ENCODE measurements around the gene ACSM5.
"Not testable (repeated sequence)": the region's sequence is repeated elsewhere in the genome, so short reads cannot be mapped to it uniquely, and the experiment has no call there.

Gene ACSM5

GRCh38 chr16:20410121-20410723, 888 bp downstream of the ACSM5 start:
- no peak for DNase-seq (ENCODE audit: low spot score in 2 of 2)
- no peak overlapping the region for H3K4me3 ChIP-seq

GRCh38 chr16:20411055-20411454, 1.7 kb downstream of the ACSM5 start:
- in situ Hi-C loops (cut with MboI; ENCODE audit: low sequenced_read_pairs) = no loop called here
- no peaks in the 10 kb centered on the region for H3K27me3 ChIP-seq (ENCODE audit: low read depth)
- no peak for DNase-seq (ENCODE audit: low spot score in 2 of 2)
- no peaks in the 10 kb centered on the region for H3K9me3 ChIP-seq
- H3K4me1 ChIP-seq = no peaks in the 10 kb centered on the region
- no peak overlapping the region for H3K4me3 ChIP-seq
- H3K36me3 ChIP-seq (replicated peaks) = no peaks in the 10 kb centered on the region

More at GRCh38 chr16:20410121-20410723, 888 bp downstream of the ACSM5 start:
- no peaks in the 10 kb centered on the region for H3K27me3 ChIP-seq (ENCODE audit: low read depth)
- in situ Hi-C loops (cut with MboI; ENCODE audit: low sequenced_read_pairs) = no loop called here
- H3K4me1 ChIP-seq = no peaks in the 10 kb centered on the region
- H3K36me3 ChIP-seq (replicated peaks) = no peaks in the 10 kb centered on the region
- no peaks in the 10 kb centered on the region for H3K9me3 ChIP-seq

- no peaks in the 10 kb centered on the region for H3K4me1 ChIP-seq
- no peaks in the 10 kb centered on the region for H3K36me3 ChIP-seq (replicated peaks)
- no peak overlapping the region for H3K4me3 ChIP-seq
- no peaks in the 10 kb centered on the region for H3K27me3 ChIP-seq (ENCODE audit: low read depth)
- no peaks in the 10 kb centered on the region for H3K9me3 ChIP-seq
- in situ Hi-C loops (cut with MboI; ENCODE audit: low sequenced_read_pairs) = no loop called here
- DNase-seq (ENCODE audit: low spot score in 2 of 2) = no peak
Measured at GRCh38 chr16:20415541-20415940, 6.2 kb downstream of the ACSM5 start.

- H3K9me3 ChIP-seq; H3K27me3 ChIP-seq (ENCODE audit: low read depth); H3K36me3 ChIP-seq (replicated peaks); H3K4me3 ChIP-seq; DNase-seq (ENCODE audit: low spot score in 2 of 2); in situ Hi-C loops (cut with MboI; ENCODE audit: low sequenced_read_pairs); H3K4me1 ChIP-seq: not testable (repeated sequence)
Measured at GRCh38 chr16:20419093-20419492, 9.8 kb downstream of the ACSM5 start.

GRCh38 chr16:20421748-20422147, 12.4 kb downstream of the ACSM5 start:
- in situ Hi-C loops (cut with MboI; ENCODE audit: low sequenced_read_pairs); DNase-seq (ENCODE audit: low spot score in 2 of 2); H3K36me3 ChIP-seq (replicated peaks); H3K4me3 ChIP-seq; H3K9me3 ChIP-seq; H3K4me1 ChIP-seq; H3K27me3 ChIP-seq (ENCODE audit: low read depth): not testable (repeated sequence)

- in situ Hi-C loops (cut with MboI; ENCODE audit: low sequenced_read_pairs); H3K36me3 ChIP-seq (replicated peaks); H3K4me1 ChIP-seq; H3K27me3 ChIP-seq (ENCODE audit: low read depth); DNase-seq (ENCODE audit: low spot score in 2 of 2); H3K4me3 ChIP-seq; H3K9me3 ChIP-seq: not testable (repeated sequence)
Measured at GRCh38 chr16:20423772-20424128, 14.4 kb downstream of the ACSM5 start.

- H3K9me3 ChIP-seq = no peaks in the 10 kb centered on the region
- H3K4me3 ChIP-seq = no peak overlapping the region
- H3K4me1 ChIP-seq = no peaks in the 10 kb centered on the region
- no peak for DNase-seq (ENCODE audit: low spot score in 2 of 2)
- in situ Hi-C loops (cut with MboI; ENCODE audit: low sequenced_read_pairs) = no loop called here
- no peaks in the 10 kb centered on the region for H3K27me3 ChIP-seq (ENCODE audit: low read depth)
- H3K36me3 ChIP-seq (replicated peaks) = no peaks in the 10 kb centered on the region
Measured at GRCh38 chr16:20424129-20424866, 15.0 kb downstream of the ACSM5 start.

GRCh38 chr16:20427401-20427797, 18.1 kb downstream of the ACSM5 start:
- H3K9me3 ChIP-seq; H3K36me3 ChIP-seq (replicated peaks); H3K4me1 ChIP-seq; in situ Hi-C loops (cut with MboI; ENCODE audit: low sequenced_read_pairs); H3K27me3 ChIP-seq (ENCODE audit: low read depth); H3K4me3 ChIP-seq; DNase-seq (ENCODE audit: low spot score in 2 of 2): not testable (repeated sequence)

- H3K4me3 ChIP-seq; H3K36me3 ChIP-seq (replicated peaks); H3K9me3 ChIP-seq; H3K4me1 ChIP-seq; in situ Hi-C loops (cut with MboI; ENCODE audit: low sequenced_read_pairs); H3K27me3 ChIP-seq (ENCODE audit: low read depth); DNase-seq (ENCODE audit: low spot score in 2 of 2): not testable (repeated sequence)
Measured at GRCh38 chr16:20429499-20429898, 20.2 kb downstream of the ACSM5 start.

- in situ Hi-C loops (cut with MboI; ENCODE audit: low sequenced_read_pairs) = not testable (repeated sequence)
Measured at GRCh38 chr16:20430480-20430879, 21.1 kb downstream of the ACSM5 start.

GRCh38 chr16:20430948-20431347, 21.6 kb downstream of the ACSM5 start:
- Histone ChIP-seq H3K4me3 (no peak overlapping the region), H3K4me1 (no peaks in the 10 kb centered on the region), H3K9me3 (no peaks in the 10 kb centered on the region), H3K27me3 (ENCODE audit: low read depth) (no peaks in the 10 kb centered on the region), H3K36me3 (replicated peaks) (no peaks in the 10 kb centered on the region)
- in situ Hi-C loops (cut with MboI; ENCODE audit: low sequenced_read_pairs) = no loop called here
- DNase-seq (ENCODE audit: low spot score in 2 of 2) = no peak

More at GRCh38 chr16:20430480-20430879, 21.1 kb downstream of the ACSM5 start:
- not testable (repeated sequence) for H3K27me3 ChIP-seq (ENCODE audit: low read depth); H3K4me3 ChIP-seq; DNase-seq (ENCODE audit: low spot score in 2 of 2); H3K9me3 ChIP-seq; H3K4me1 ChIP-seq; H3K36me3 ChIP-seq (replicated peaks)

- H3K9me3 ChIP-seq; in situ Hi-C loops (cut with MboI; ENCODE audit: low sequenced_read_pairs): not testable (repeated sequence)
Measured at GRCh38 chr16:20438950-20439349, 29.6 kb downstream of the ACSM5 start.

GRCh38 chr16:20439820-20440231, 30.5 kb downstream of the ACSM5 start:
- H3K9me3 ChIP-seq; H3K4me3 ChIP-seq; H3K36me3 ChIP-seq (replicated peaks); in situ Hi-C loops (cut with MboI; ENCODE audit: low sequenced_read_pairs); H3K27me3 ChIP-seq (ENCODE audit: low read depth); H3K4me1 ChIP-seq; DNase-seq (ENCODE audit: low spot score in 2 of 2): not testable (repeated sequence)

More at GRCh38 chr16:20438950-20439349, 29.6 kb downstream of the ACSM5 start:
- not testable (repeated sequence) for H3K4me3 ChIP-seq; DNase-seq (ENCODE audit: low spot score in 2 of 2); H3K36me3 ChIP-seq (replicated peaks); H3K27me3 ChIP-seq (ENCODE audit: low read depth); H3K4me1 ChIP-seq

GRCh38 chr16:20440731-20441130, 31.4 kb downstream of the ACSM5 start:
- H3K4me3 ChIP-seq; in situ Hi-C loops (cut with MboI; ENCODE audit: low sequenced_read_pairs); H3K4me1 ChIP-seq; H3K36me3 ChIP-seq (replicated peaks); DNase-seq (ENCODE audit: low spot score in 2 of 2); H3K27me3 ChIP-seq (ENCODE audit: low read depth); H3K9me3 ChIP-seq: not testable (repeated sequence)

All from HAP-1 (cell line).